ENCODE data around the gene BCR. TPM values are rescaled to one million over a fixed set of nuclear protein-coding genes. Genes with fewer than 3 reads are reported as not detected.

Gene BCR
- total RNA-seq, 2 experiments from 2014 or later = 62.3 to 63.3 TPM

DNA sequence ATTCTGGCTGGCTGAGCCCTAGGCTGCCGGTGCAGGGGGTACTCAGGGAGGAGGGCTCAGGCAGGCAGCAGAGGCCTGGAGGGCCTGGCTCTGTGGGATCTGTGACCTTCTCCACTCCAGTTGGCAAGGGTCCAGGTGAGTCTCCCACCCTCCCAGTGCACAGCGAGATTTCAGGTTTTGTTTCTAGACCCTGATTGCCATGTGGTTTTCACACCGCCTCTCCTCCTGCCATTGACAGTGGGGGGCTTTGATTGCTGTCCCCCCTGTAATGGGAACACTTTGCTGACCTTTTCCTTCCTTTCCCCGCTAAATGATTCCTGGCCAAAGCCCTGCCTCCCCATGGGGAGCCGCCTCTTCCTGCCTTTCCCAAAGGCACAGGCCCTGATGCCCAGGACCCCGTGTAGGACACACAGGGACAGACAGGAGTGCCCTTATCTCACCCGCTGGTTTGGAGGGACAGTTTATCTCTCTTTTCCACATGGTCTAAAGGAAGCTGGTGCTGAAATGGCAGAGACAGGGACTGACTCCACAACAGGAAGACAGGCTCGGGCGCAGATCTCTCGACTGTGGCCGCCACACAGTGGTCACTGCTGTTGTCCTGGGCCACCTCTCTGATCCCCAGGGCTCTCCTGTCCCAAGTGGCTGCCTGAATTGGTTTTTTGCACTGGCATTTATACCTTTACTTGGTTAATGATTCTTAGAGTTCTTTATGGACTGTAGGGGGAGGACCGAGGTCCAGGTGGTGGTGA, 43.4 kb downstream of the BCR start:
- Mint-ChIP-seq H3K4me1 (ENCODE audit: low read depth) (peaks cover 92% of the 10 kb centered on the region), H3K4me3 (no peak overlapping the region), H3K27me3 (ENCODE audit: low read depth) (no peaks in the 10 kb centered on the region), H3K36me3 (ENCODE audit: low read depth) (peaks cover 24% of the 10 kb centered on the region), H3K27ac (peak overlapping the region; percentile 90), H3K9me3 (peaks cover 15% of the 10 kb centered on the region)
- CTCF ChIA-PET = interaction anchor here (2.0 kb wide), 1 partner anchor 44 kb away, joined by 6 read pairs; the partner anchor contains the start of gene BCR
- intact Hi-C loops (cut with micrococcal nuclease) = no loop called here
- DNase-seq = no peak

DNA sequence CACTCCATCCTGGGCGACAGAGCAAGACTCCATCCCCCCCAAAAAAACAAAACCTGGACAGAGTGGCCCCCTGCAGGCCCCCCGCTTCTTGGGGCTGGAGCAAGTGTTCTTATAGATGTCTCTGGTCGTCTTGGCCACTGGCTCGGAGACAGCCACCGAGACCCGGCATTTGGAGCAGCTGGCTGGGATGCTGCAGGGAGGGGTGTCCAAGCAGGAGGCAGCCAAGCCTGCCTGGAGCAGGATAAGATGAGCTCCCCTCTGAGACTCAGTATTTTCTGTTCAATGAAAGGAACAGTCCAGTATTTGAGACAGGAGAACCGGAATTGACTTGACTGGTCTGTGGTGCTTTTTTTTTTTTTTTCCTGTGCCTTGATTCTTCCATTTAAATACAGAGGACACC, 44.5 kb downstream of the BCR start:
- peak overlapping the region; percentile 78 for H3K27ac Mint-ChIP-seq
- peaks cover 23% of the 10 kb centered on the region for H3K9me3 Mint-ChIP-seq
- intact Hi-C loops (cut with micrococcal nuclease) = no loop called here
- CTCF ChIA-PET = interaction anchor here (2.0 kb wide), 1 partner anchor 45 kb away, joined by 6 read pairs; the partner anchor contains the start of gene BCR
- no peak for DNase-seq
- H3K4me3 Mint-ChIP-seq = no peak overlapping the region
- H3K36me3 Mint-ChIP-seq (ENCODE audit: low read depth) = peaks cover 32% of the 10 kb centered on the region
- peaks cover 90% of the 10 kb centered on the region for H3K4me1 Mint-ChIP-seq (ENCODE audit: low read depth)
- H3K27me3 Mint-ChIP-seq (ENCODE audit: low read depth) = no peaks in the 10 kb centered on the region

DNA sequence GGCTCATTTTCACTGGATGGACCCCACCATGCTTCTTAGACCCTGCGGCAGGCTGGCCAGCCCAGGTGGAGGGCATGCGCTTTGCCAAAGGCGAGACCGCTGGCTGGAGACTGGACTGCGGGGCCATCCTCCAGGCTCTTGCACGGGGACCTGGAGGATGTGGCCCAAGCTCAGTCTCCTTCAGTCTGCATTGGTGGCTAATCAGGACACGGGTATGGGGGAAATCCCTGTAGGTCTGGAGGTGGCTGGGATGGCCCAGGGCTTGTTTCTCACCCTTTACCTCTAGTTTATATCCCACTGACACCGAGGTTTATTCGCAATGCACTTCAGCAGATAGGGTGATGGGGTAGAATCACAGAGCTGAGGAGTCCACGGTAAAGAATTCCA, 45.0 kb downstream of the BCR start:
- intact Hi-C loops (cut with micrococcal nuclease) = no loop called here
- Mint-ChIP-seq H3K4me1 (ENCODE audit: low read depth) (peaks cover 89% of the 10 kb centered on the region), H3K27me3 (ENCODE audit: low read depth) (no peaks in the 10 kb centered on the region), H3K27ac (peak overlapping the region; percentile 78), H3K9me3 (peaks cover 23% of the 10 kb centered on the region), H3K36me3 (ENCODE audit: low read depth) (peaks cover 32% of the 10 kb centered on the region), H3K4me3 (peak overlapping the region; percentile 11)
- no peak for DNase-seq
- CTCF ChIA-PET = interaction anchor here (0.5 to 2.0 kb wide), 2 partner anchors 45 to 50 kb away, joined by 3 to 6 read pairs; partner anchors contain the start of gene BCR

DNA sequence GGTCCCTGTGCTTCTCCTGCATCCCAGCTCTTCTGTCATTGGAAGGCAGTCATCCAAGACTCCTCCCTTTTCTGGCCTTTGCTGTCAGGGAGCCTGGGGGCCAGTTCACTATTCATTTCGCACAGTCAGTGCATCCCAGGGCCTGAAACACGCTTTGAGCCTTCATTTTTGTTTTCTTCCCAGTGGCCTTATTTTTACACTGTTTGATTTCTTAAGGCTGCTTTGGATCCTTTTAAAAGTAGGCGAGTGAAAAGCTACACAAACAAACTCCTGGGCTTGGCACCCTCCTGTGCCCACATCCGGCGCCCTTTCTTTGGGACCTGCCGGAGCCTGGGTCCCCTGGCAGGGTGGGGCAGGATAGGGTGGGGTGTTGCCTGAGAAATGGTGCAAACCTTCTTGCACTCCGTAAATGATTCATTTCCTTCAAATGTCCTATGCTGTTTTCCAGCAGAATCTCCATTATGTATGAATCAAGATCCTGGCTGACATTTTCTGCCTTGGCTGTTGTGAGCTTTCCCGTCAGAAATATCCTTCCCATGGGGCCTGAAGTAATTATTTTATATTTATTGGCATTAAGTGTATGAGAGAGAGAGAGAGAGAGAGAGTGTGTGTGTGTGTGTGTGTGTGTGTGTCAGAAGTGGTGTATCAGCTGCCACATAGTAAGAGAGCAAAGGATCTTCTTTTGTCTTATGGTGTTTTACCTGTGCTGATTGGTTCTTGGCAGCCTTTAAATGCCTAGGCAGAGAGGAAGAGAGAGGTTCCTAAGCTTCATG, 45.6 kb downstream of the BCR start:
- peak; percentile 73 for DNase-seq
- H3K36me3 Mint-ChIP-seq (ENCODE audit: low read depth) = peaks cover 32% of the 10 kb centered on the region
- intact Hi-C loops (cut with micrococcal nuclease) = loop anchor here (1.0 kb wide), 1 partner anchor 17 kb away; no protein-coding TSS in a partner anchor
- H3K4me1 Mint-ChIP-seq (ENCODE audit: low read depth) = peaks cover 89% of the 10 kb centered on the region
- CTCF ChIA-PET = interaction anchor here (0.5 to 2.0 kb wide), 2 partner anchors 46 to 51 kb away, joined by 3 to 6 read pairs; partner anchors contain the start of gene BCR
- H3K27me3 Mint-ChIP-seq (ENCODE audit: low read depth) = no peaks in the 10 kb centered on the region
- peak overlapping the region; percentile 78 for H3K27ac Mint-ChIP-seq
- peaks cover 23% of the 10 kb centered on the region for H3K9me3 Mint-ChIP-seq
- peak overlapping the region; percentile 11 for H3K4me3 Mint-ChIP-seq

- Mint-ChIP-seq H3K36me3 (ENCODE audit: low read depth) (peaks cover 32% of the 10 kb centered on the region), H3K4me3 (no peak overlapping the region)
Measured at GRCh38 chr22:23226497-23226850, 46.2 kb downstream of the BCR start.

GRCh38 chr22:23227380-23227779, 47.1 kb downstream of the BCR start:
- CTCF ChIA-PET = interaction anchor here (0.6 kb wide), 1 partner anchor 49 kb away, joined by 3 read pairs; no protein-coding TSS in a partner anchor
- H3K4me1 Mint-ChIP-seq (ENCODE audit: low read depth) = peaks cover 84% of the 10 kb centered on the region
- H3K4me3 Mint-ChIP-seq = no peak overlapping the region
- intact Hi-C loops (cut with micrococcal nuclease) = no loop called here
- peaks cover 23% of the 10 kb centered on the region for H3K9me3 Mint-ChIP-seq
- DNase-seq = no peak
- H3K27ac Mint-ChIP-seq = peak overlapping the region; percentile 3
- H3K27me3 Mint-ChIP-seq (ENCODE audit: low read depth) = no peaks in the 10 kb centered on the region
- H3K36me3 Mint-ChIP-seq (ENCODE audit: low read depth) = peaks cover 32% of the 10 kb centered on the region

More at GRCh38 chr22:23226497-23226850, 46.2 kb downstream of the BCR start:
- Mint-ChIP-seq H3K27me3 (ENCODE audit: low read depth) (no peaks in the 10 kb centered on the region), H3K9me3 (peaks cover 23% of the 10 kb centered on the region), H3K27ac (peak overlapping the region; percentile 78), H3K4me1 (ENCODE audit: low read depth) (peaks cover 85% of the 10 kb centered on the region)
- DNase-seq = no peak
- CTCF ChIA-PET = no interaction called here
- intact Hi-C loops (cut with micrococcal nuclease) = loop anchor here (1.0 kb wide), 1 partner anchor 17 kb away; no protein-coding TSS in a partner anchor

- Mint-ChIP-seq H3K4me3 (no peak overlapping the region), H3K27ac (peak overlapping the region; percentile 34), H3K27me3 (ENCODE audit: low read depth) (no peaks in the 10 kb centered on the region), H3K9me3 (peaks cover 23% of the 10 kb centered on the region), H3K4me1 (ENCODE audit: low read depth) (peaks cover 84% of the 10 kb centered on the region), H3K36me3 (ENCODE audit: low read depth) (peaks cover 32% of the 10 kb centered on the region)
- intact Hi-C loops (cut with micrococcal nuclease) = no loop called here
- no peak for DNase-seq
- CTCF ChIA-PET = interaction anchor here (1.0 to 1.4 kb wide), 3 partner anchors 10 to 53 kb away, joined by 4 to 5 read pairs (median 4); no protein-coding TSS in a partner anchor
Measured at GRCh38 chr22:23228503-23228902, 48.2 kb downstream of the BCR start.

- peak overlapping the region; percentile 9 for H3K27ac Mint-ChIP-seq
Measured at GRCh38 chr22:23229646-23230045, 49.3 kb downstream of the BCR start.

GRCh38 chr22:23230348-23231068, 50.2 kb downstream of the BCR start:
- peaks cover 35% of the 10 kb centered on the region for H3K36me3 Mint-ChIP-seq (ENCODE audit: low read depth)
- peaks cover 81% of the 10 kb centered on the region for H3K4me1 Mint-ChIP-seq (ENCODE audit: low read depth)
- peak overlapping the region; percentile 33 for H3K27ac Mint-ChIP-seq
- intact Hi-C loops (cut with micrococcal nuclease) = no loop called here
- no peak for DNase-seq
- no peak overlapping the region for H3K4me3 Mint-ChIP-seq
- H3K9me3 Mint-ChIP-seq = peaks cover 26% of the 10 kb centered on the region
- CTCF ChIA-PET = interaction anchor here (1.4 kb wide), 1 partner anchor 52 kb away, joined by 4 read pairs; no protein-coding TSS in a partner anchor
- no peaks in the 10 kb centered on the region for H3K27me3 Mint-ChIP-seq (ENCODE audit: low read depth)

More at GRCh38 chr22:23229646-23230045, 49.3 kb downstream of the BCR start:
- intact Hi-C loops (cut with micrococcal nuclease) = no loop called here
- Mint-ChIP-seq H3K4me1 (ENCODE audit: low read depth) (peaks cover 83% of the 10 kb centered on the region), H3K9me3 (peaks cover 23% of the 10 kb centered on the region), H3K36me3 (ENCODE audit: low read depth) (peaks cover 35% of the 10 kb centered on the region), H3K4me3 (no peak overlapping the region), H3K27me3 (ENCODE audit: low read depth) (no peaks in the 10 kb centered on the region)
- CTCF ChIA-PET = interaction anchor here (1.0 to 1.4 kb wide), 2 partner anchors 11 to 52 kb away, joined by 4 to 5 read pairs; no protein-coding TSS in a partner anchor
- no peak for DNase-seq

GRCh38 chr22:23231471-23232093, 51.3 kb downstream of the BCR start:
- CTCF ChIA-PET = interaction anchor here (1.4 kb wide), 1 partner anchor 50 kb away, joined by 4 read pairs; no protein-coding TSS in a partner anchor
- Mint-ChIP-seq H3K4me3 (no peak overlapping the region), H3K4me1 (ENCODE audit: low read depth) (peaks cover 81% of the 10 kb centered on the region), H3K27me3 (ENCODE audit: low read depth) (no peaks in the 10 kb centered on the region), H3K27ac (no peak overlapping the region), H3K9me3 (peaks cover 28% of the 10 kb centered on the region), H3K36me3 (ENCODE audit: low read depth) (peaks cover 35% of the 10 kb centered on the region)
- no peak for DNase-seq
- intact Hi-C loops (cut with micrococcal nuclease) = no loop called here

- H3K4me3 Mint-ChIP-seq = no peak overlapping the region
- DNase-seq = no peak
- no peak overlapping the region for H3K27ac Mint-ChIP-seq
- peaks cover 32% of the 10 kb centered on the region for H3K36me3 Mint-ChIP-seq (ENCODE audit: low read depth)
- peaks cover 81% of the 10 kb centered on the region for H3K4me1 Mint-ChIP-seq (ENCODE audit: low read depth)
- peaks cover 27% of the 10 kb centered on the region for H3K9me3 Mint-ChIP-seq
- intact Hi-C loops (cut with micrococcal nuclease) = no loop called here
- CTCF ChIA-PET = interaction anchor here (0.8 kb wide), 1 partner anchor 55 kb away, joined by 3 read pairs; no protein-coding TSS in a partner anchor
- no peaks in the 10 kb centered on the region for H3K27me3 Mint-ChIP-seq (ENCODE audit: low read depth)
Measured at GRCh38 chr22:23232094-23232905, 52.0 kb downstream of the BCR start.
